Ishikawa (cell line): Measurements from ENCODE around the gene IQSEC3.
A peak's percentile ranks its signal among the peaks of the same experiment; 100 is the strongest.

Source experiments
- CEBPB ChIP-seq: IDR thresholded peaks from 2 replicates; pipeline ENCODE4 v1.6.1; 2012
- CREB1 ChIP-seq: IDR thresholded peaks from 2 replicates; pipeline ENCODE4 v1.6.1; 2012; ENCODE audit warnings: low read depth
- FOXM1 ChIP-seq: IDR thresholded peaks from 2 replicates; pipeline ENCODE4 v1.6.1; 2012; ENCODE audit warnings: low read depth, borderline replicate concordance
- MAX ChIP-seq: IDR thresholded peaks from 2 replicates; pipeline ENCODE4 v1.6.1; 2012
- REST ChIP-seq: IDR thresholded peaks from 2 replicates; pipeline ENCODE4 v1.6.1; 2012; ENCODE audit warnings: low read depth, mild to moderate bottlenecking
- TAF1 ChIP-seq: IDR thresholded peaks from 2 replicates; pipeline ENCODE4 v1.6.1; 2012; ENCODE audit warnings: low read depth, mild to moderate bottlenecking
- TCF12 ChIP-seq: IDR thresholded peaks from 2 replicates; pipeline ENCODE4 v1.6.1; 2012; ENCODE audit warnings: low read depth
- YY1 ChIP-seq: IDR thresholded peaks from 2 replicates; pipeline ENCODE4 v1.6.1; 2012; ENCODE audit warnings: low read depth

GRCh38 chr12:121647-122046 lies 55.1 kb downstream of the IQSEC3 start:
- TF ChIP-seq FOXM1, result no peak
- no peak for TF ChIP-seq CEBPB
- no peak for TF ChIP-seq CREB1
- TF ChIP-seq REST, result peak; percentile 82
- TF ChIP-seq TAF1, result no peak
- TF ChIP-seq YY1, result no peak
- no peak for TF ChIP-seq MAX
- TF ChIP-seq TCF12, result no peak
